Measurements from ENCODE around the gene GGCX. TPM values are rescaled to one million over a fixed set of nuclear protein-coding genes. Genes with fewer than 3 reads are reported as not detected.

Gene GGCX
- total and polyA plus RNA-seq, 9 of the 15 experiments (the other 6 are each of a cell fraction or from before 2014, with no cell fraction given), result 14.4 to 47.1 (median 28.1) TPM

DNA sequence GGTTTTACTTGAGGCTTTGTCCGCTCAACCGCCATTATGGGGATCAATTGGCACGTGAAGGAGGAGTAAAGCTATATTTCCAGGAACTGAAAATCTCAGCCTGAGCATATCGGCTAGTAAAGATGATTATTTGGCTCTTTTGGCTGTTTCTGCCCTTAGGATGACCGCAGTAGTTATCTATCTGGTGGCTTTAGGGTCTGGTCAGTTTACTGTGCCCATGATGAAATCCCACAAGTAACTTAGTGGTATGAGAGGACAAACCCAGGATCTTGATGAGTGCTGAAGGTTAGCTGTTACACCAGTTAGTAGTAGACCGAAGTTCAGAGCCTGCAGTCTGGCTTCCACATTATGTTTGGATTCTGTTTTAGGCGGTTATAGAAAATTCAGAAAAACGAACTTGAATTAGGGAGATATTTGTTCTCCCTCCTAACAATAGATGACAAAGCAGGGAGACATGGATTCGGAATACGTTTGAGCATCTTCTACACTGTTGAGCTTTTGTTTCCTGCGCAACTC, 21.1 kb downstream of the GGCX start (continued):
- TF ChIP-seq BHLHE40 (IDR thresholded peaks at IDR 0.05; ENCODE audit: low read length) (peak; percentile 17; the same call in 1 of the 2 replicates), SIN3A (IDR thresholded peaks at IDR 0.05; ENCODE audit: borderline replicate concordance in 2 of 2, control insufficient read depth in 1 of 2, low read depth in 2 of 2, low read length in 2 of 2) (peak in 1 of 2 experiments; percentile 30; a peak in 2 of 4 replicates), HNRNPUL1 (IDR thresholded peaks at IDR 0.05; ENCODE audit: low read length) (peak; percentile 83), E2F3 (CRISPR knock-in tag; IDR thresholded peaks at IDR 0.05) (no peak), RCOR1 (IDR thresholded peaks at IDR 0.05; ENCODE audit: borderline replicate concordance in 1 of 2, low read depth in 2 of 2, low read length in 2 of 2) (peak in 1 of 2 experiments; percentile 63; a peak in 1 of 4 replicates), ZNF589 (CRISPR knock-in tag; IDR thresholded peaks at IDR 0.05; ENCODE audit: low read depth) (no peak), SP1 (CRISPR knock-in tag; IDR thresholded peaks at IDR 0.05) (0 out of 2 replicates have a peak, but pooled peaks have one; percentile 12), HNRNPH1 (optimal IDR thresholded peaks at IDR 0.05; ENCODE audit: low read depth, low read length) (peak; percentile 10), MCM7 (IDR thresholded peaks at IDR 0.05) (no peak), PHF21A (IDR thresholded peaks at IDR 0.05; ENCODE audit: borderline replicate concordance, low read depth) (0 out of 2 replicates have a peak, but pooled peaks have one; percentile 53)
- TF ChIP-seq, protein P1, sequence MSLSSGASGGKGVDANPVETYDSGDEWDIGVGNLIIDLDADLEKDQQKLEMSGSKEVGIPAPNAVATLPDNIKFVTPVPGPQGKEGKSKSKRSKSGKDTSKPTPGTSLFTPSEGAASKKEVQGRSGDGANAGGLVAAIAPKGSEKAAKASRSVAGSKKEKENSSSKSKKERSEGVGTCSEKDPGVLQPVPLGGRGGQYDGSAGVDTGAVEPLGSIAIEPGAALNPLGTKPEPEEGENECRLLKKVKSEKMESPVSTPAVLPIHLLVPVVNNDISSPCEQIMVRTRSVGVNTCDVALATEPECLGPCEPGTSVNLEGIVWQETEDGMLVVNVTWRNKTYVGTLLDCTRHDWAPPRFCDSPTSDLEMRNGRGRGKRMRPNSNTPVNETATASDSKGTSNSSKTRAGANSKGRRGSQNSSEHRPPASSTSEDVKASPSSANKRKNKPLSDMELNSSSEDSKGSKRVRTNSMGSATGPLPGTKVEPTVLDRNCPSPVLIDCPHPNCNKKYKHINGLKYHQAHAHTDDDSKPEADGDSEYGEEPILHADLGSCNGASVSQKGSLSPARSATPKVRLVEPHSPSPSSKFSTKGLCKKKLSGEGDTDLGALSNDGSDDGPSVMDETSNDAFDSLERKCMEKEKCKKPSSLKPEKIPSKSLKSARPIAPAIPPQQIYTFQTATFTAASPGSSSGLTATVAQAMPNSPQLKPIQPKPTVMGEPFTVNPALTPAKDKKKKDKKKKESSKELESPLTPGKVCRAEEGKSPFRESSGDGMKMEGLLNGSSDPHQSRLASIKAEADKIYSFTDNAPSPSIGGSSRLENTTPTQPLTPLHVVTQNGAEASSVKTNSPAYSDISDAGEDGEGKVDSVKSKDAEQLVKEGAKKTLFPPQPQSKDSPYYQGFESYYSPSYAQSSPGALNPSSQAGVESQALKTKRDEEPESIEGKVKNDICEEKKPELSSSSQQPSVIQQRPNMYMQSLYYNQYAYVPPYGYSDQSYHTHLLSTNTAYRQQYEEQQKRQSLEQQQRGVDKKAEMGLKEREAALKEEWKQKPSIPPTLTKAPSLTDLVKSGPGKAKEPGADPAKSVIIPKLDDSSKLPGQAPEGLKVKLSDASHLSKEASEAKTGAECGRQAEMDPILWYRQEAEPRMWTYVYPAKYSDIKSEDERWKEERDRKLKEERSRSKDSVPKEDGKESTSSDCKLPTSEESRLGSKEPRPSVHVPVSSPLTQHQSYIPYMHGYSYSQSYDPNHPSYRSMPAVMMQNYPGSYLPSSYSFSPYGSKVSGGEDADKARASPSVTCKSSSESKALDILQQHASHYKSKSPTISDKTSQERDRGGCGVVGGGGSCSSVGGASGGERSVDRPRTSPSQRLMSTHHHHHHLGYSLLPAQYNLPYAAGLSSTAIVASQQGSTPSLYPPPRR (CRISPR knock-in tag; IDR thresholded peaks at IDR 0.05; ENCODE audit: borderline replicate concordance), result 0 out of 2 replicates have a peak, but pooled peaks have one; percentile 35
- TF ChIP-seq, protein P2, sequence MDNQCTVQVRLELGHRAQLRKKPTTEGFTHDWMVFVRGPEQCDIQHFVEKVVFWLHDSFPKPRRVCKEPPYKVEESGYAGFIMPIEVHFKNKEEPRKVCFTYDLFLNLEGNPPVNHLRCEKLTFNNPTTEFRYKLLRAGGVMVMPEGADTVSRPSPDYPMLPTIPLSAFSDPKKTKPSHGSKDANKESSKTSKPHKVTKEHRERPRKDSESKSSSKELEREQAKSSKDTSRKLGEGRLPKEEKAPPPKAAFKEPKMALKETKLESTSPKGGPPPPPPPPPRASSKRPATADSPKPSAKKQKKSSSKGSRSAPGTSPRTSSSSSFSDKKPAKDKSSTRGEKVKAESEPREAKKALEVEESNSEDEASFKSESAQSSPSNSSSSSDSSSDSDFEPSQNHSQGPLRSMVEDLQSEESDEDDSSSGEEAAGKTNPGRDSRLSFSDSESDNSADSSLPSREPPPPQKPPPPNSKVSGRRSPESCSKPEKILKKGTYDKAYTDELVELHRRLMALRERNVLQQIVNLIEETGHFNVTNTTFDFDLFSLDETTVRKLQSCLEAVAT (IDR thresholded peaks at IDR 0.05), result 0 out of 4 replicates have a peak, but pooled peaks of 1 of the 2 experiments have one; percentile 7
- TF ChIP-seq, protein P3, sequence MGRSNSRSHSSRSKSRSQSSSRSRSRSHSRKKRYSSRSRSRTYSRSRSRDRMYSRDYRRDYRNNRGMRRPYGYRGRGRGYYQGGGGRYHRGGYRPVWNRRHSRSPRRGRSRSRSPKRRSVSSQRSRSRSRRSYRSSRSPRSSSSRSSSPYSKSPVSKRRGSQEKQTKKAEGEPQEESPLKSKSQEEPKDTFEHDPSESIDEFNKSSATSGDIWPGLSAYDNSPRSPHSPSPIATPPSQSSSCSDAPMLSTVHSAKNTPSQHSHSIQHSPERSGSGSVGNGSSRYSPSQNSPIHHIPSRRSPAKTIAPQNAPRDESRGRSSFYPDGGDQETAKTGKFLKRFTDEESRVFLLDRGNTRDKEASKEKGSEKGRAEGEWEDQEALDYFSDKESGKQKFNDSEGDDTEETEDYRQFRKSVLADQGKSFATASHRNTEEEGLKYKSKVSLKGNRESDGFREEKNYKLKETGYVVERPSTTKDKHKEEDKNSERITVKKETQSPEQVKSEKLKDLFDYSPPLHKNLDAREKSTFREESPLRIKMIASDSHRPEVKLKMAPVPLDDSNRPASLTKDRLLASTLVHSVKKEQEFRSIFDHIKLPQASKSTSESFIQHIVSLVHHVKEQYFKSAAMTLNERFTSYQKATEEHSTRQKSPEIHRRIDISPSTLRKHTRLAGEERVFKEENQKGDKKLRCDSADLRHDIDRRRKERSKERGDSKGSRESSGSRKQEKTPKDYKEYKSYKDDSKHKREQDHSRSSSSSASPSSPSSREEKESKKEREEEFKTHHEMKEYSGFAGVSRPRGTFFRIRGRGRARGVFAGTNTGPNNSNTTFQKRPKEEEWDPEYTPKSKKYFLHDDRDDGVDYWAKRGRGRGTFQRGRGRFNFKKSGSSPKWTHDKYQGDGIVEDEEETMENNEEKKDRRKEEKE (IDR thresholded peaks at IDR 0.05; ENCODE audit: borderline replicate concordance in 1 of 2, control insufficient read depth in 1 of 2, low read depth in 2 of 2, low read length in 1 of 2), result peak in 1 of 2 experiments; percentile 33; a peak in 1 of 4 replicates

Data from K562 (cell line).